Activated T-cell treated with anti-CD3 and anti-CD28 coated beads, Interleukin-2, amount 50 U/mL, for 48 hours (primary cell): ENCODE measurements around the gene C6orf118.

ENCODE experiments used
- DNase-seq, 2 experiments: peaks; one replicate each; pipeline ENCODE4 v3.0.0-alpha.2; 2020

The C6orf118 gene

DNA sequence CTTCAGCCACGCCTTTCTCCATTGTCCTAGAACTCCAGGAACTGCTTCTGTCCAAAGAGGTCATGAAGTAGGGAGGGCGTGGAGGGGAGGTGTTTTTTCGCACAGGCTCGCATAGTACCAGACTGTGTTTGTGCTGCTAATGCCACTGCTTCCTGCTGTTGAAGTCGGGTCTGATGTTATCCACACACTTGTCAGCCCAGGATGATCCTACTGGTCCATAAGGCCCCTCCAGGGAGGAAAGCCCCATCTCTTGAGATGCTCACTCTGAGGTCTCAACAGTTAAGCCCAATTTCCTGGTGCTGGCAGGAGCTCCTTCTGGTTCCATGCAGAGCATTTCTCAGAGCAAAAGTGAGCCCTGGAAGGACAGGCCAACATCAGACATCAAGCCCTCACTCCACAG lies 65.6 kb downstream of the C6orf118 start:
- DNase-seq = no peak

DNA sequence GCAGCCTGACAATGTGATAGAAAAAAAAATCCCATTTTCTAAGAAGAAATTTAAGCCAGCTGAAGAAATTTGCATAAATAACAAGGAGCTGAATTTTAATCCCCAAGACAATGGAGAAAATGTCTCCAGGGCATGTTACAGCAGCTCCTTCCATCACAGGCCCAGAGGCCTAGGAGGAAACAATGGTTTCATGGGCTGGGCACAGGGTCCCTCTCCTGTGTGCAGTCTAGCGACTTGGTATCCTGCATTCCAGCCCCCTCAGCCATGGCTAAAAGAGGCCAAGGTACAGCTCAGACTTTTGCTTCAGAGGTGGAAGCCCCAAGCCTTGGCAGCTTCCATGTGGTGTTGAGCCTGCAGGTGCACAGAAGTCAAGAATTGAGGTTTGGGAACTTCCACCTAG lies 73.1 kb downstream of the C6orf118 start:
- DNase-seq = no peak

DNA sequence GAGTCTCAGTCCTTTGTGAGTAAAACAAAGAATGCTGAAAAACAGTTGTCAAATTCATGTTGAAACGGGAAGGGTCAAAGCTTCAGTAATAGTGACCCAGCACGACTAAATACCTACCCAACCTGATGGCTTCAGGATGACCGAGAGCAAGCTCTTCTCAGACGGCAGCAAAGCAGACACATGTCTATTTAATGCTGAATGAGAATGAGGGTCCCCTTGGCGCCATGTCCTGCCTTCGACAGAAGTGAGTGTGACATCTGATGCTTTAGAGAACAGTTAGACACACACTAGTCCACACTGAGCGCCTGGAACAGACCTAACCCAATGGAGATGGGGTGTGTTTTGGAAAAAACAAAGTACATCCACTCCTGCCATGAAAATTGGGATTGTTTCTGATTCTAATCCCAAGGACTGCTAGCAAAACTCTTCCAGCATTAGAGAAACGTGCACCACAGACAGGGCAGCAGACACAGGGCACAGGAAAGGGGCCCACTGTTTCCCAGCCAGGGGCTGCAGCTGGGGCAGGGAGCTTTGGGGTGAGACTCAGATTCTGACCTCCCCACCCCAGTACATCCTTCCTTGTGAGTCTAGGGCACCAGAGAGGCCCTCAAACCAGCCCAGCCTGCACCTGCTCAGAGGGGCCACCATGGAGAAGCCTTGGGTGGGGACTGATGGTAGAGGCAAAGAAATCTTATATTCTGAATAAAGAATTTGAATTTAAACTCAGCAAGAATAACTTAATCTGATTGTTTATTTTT lies 76.5 kb downstream of the C6orf118 start:
- no peak for DNase-seq

DNA sequence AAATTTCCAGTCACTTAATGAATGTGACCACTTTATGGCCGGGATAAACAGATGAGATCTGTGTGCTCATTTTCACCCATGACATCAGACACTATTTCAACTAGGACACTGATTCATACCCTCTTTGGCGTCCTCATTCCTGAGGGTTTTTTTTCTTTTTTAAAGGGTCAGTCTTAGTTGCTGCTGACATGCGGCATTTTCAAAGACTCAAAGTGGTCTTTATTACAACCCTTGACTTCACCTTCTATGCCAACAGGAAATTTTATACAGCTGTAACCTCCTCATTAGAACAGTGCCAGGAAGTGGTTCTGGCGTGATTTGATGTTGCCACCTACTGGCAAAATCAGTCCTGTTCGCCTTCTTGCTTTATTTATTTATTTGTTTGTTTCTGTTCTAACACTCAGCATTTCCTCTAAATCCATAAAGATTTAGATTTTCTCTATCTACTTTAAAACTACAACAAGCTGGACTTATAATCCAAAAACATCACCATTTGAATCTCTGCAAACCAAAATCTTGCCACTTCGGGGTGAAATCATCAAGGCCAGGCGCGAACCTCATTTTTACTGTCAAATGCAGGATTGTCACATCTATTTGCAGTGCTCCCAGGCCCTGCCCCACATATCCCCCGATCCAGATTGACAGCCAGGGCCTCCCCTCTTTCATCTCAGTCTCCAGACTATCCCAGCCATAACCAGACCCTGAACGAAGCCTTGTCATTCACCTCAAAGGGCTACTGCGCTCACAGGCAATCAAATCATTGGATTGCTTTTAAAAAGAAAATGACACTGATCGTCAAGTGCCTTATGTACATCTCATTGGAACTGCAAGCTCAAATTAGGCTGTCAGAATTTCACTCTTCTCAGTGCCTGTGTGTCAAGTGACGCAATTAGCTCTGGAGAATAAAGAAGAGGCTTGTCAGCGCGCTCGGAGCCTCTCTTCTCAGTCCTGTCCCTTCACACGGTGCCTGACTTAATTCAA lies 77.5 kb downstream of the C6orf118 start:
- no peak for DNase-seq

DNA sequence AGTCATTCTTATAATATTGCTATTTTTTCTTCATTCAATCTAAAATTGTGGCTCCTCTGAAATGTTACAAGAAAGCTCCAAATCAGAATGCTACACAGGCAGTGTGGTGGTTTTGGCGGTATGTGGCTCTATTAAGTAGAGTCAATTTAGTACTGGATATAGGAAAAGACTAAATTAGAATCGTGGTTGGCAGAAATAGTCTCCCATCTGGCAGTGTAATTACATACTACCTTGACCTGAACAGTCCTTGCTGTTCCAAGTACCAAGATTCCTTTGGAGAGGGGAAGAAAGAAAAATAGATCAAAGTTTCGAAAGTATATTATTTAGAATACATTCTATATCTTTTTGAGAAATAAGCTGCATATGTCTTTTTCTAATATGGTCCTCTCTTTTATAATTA lies 78.2 kb downstream of the C6orf118 start:
- no peak for DNase-seq
